ENCODE results near the gene GPC6. TPM values are rescaled to one million over a fixed set of nuclear protein-coding genes. Genes with fewer than 3 reads are reported as not detected.

Gene GPC6
- total RNA-seq, 1 experiment from 2014 or later = 1.6 TPM

DNA sequence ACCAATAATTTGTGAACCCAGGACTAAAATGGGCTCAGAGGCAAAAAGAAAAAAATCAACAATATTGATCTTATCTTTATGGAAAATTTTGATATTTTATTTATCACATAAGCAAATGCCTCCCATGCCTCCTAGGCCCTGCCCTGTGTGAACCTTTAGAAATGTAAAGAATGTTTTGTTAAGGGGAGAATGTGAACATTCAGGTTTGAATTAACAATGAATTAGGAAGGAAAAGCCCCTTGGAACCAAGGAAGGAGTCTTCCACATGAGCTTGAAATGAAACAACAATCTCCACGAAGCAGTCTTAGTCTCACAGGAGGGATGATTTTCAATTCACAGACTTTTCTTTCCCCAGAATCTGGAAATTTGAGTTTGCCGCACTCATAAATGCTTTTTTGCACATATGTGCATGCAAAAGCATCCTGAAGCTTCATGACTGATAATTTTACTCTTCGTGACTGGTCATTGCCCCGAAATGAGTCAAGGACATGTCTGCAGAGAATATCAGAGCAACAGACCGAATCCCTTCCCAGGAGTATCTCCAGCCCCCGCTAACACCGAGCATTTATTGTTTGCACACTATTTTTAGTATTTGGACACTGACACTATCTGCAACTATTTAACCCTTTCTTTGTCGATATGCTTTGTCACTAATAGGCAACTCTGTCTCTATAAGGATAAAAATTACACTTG is 1117.7 kb downstream of the GPC6 start:
- Histone ChIP-seq H3K27ac (no peak overlapping the region), H3K36me3 (no peaks in the 10 kb centered on the region), H3K9me3 (replicated peaks) (no peaks in the 10 kb centered on the region), H3K4me3 (no peak overlapping the region), H3K27me3 (replicated peaks) (no peaks in the 10 kb centered on the region), H3K4me1 (replicated peaks) (no peaks in the 10 kb centered on the region)
- DNase-seq (ENCODE audit: low read depth in 1 of 2, low spot score in 2 of 2) = no peak

DNA sequence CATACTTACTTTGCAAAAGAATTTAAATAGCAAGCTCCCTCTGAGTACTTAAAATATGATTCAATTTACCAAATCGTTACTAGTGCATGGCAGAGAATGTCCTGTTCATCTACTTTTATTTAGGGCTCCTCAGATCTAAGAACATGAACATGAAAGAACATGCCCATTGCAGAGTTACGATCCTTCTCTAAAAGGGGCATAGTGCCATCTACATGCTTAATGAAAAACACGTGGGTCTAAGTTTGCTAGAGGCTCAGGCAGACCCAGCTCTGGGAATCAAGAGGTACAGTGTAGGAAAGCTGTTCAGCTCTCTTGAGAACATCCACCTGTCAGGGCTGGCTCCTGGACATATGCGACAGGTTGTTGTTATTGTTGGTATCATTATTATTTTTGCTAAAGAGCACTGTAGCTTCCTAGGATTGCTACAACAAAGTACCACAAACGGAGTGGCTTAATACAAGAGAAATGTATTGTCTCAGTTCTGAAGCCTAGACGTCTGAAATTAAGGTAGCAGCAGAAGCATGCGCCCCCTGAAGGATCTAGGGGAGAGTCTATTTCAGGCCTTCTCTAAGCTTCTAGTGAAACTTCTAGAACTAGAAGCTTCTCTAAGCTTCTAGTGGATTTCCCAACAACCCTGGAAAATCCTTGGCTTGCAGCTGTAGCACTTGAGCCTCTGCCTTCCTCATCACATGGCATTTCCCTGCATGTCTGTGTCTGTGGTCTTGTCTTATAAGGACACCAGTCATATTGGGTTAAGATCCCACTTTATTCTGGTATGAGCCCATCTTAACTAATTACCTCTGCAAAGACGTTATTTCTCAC is 1119.0 kb downstream of the GPC6 start:
- Histone ChIP-seq H3K36me3 (no peaks in the 10 kb centered on the region), H3K27ac (no peak overlapping the region)
- no peak for DNase-seq (ENCODE audit: low read depth in 1 of 2, low spot score in 2 of 2)

DNA sequence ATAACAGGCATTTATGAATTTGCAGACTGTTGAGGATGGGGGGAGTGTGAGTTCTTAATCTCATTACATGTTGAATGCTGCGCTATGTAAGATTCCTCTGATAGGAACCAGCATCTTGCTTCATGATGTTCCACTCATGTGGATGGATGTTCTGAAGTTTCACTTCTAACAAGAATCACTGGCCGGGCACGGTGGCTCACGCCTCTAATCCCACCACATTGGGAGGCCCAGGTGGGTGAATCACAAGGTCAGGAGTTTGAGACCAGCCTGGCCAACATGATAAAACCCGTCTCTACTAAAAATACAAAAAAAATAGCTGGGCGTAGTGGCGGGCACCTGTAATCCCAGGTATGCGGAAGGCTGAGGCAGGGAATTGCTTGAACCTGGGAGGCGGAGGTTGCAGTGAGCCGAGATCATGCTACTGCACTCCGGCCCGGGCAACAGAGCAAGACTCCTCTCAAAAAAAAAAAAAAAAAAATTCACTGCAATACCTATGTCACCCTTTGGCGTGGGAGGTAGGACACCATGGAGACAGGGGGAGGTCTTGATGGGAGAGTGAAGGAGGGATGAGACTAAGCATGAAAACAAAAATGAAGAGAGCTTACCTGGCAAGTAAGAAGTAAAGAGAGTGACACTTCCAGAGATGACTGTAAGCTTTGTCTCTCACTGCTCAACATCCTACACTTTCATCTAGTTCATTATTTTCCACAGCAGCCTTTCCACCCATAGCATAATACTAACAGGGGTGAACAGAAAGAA is 1119.8 kb downstream of the GPC6 start:
- Histone ChIP-seq H3K4me1 (replicated peaks) (peaks cover 3% of the 10 kb centered on the region), H3K9me3 (replicated peaks) (no peaks in the 10 kb centered on the region), H3K27me3 (replicated peaks) (no peaks in the 10 kb centered on the region), H3K27ac (no peak overlapping the region), H3K4me3 (no peak overlapping the region), H3K36me3 (no peaks in the 10 kb centered on the region)
- no peak for DNase-seq (ENCODE audit: low read depth in 1 of 2, low spot score in 2 of 2)

More for the DNA sequence above, 1119.0 kb downstream of the GPC6 start:
- Histone ChIP-seq H3K27me3 (replicated peaks) (no peaks in the 10 kb centered on the region), H3K4me1 (replicated peaks) (no peaks in the 10 kb centered on the region), H3K4me3 (no peak overlapping the region), H3K9me3 (replicated peaks) (no peaks in the 10 kb centered on the region)

GRCh38 chr13:94351292-94351990 is 1124.8 kb downstream of the GPC6 start:
- Histone ChIP-seq H3K27me3 (replicated peaks) (no peaks in the 10 kb centered on the region), H3K4me1 (replicated peaks) (peaks cover 5% of the 10 kb centered on the region), H3K9me3 (replicated peaks) (no peaks in the 10 kb centered on the region), H3K36me3 (no peaks in the 10 kb centered on the region), H3K4me3 (no peak overlapping the region), H3K27ac (no peak overlapping the region)
- DNase-seq (ENCODE audit: low read depth in 1 of 2, low spot score in 2 of 2) = no peak

- Histone ChIP-seq H3K9me3 (replicated peaks) (no peaks in the 10 kb centered on the region), H3K4me3 (no peak overlapping the region), H3K36me3 (no peaks in the 10 kb centered on the region), H3K27ac (no peak overlapping the region), H3K27me3 (replicated peaks) (no peaks in the 10 kb centered on the region), H3K4me1 (replicated peaks) (peaks cover 5% of the 10 kb centered on the region)
- no peak for DNase-seq (ENCODE audit: low read depth in 1 of 2, low spot score in 2 of 2)
Observed at GRCh38 chr13:94352057-94352456, 1125.5 kb downstream of the GPC6 start.

DNA sequence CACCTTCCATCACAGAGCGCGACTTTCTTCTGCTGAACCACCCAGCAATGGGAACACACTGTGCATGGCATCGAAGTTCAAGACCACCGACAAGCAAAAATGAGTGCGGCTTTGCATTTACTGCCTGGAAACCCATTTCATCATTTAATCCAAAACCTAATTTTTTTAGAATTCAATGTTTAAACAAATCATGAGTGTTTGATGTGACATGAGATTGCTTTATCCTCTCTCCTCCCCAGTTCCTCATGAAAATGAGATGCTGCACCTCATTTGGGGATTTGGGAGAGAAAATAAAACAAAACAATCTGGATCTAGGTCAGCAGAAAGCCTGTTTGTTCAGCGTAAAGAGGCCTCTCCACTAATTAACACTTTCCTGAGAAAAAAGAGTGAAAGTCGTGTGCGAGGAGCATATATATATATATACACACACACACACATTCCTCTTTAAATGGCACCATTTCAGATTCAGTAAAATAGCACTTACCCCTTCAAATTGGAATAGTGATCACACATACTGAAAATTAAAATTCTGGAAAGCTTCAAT is 1126.6 kb downstream of the GPC6 start:
- Histone ChIP-seq H3K4me1 (replicated peaks) (peaks cover 5% of the 10 kb centered on the region), H3K9me3 (replicated peaks) (no peaks in the 10 kb centered on the region), H3K27ac (no peak overlapping the region), H3K36me3 (no peaks in the 10 kb centered on the region), H3K27me3 (replicated peaks) (no peaks in the 10 kb centered on the region), H3K4me3 (no peak overlapping the region)
- DNase-seq (ENCODE audit: low read depth in 1 of 2, low spot score in 2 of 2) = no peak

DNA sequence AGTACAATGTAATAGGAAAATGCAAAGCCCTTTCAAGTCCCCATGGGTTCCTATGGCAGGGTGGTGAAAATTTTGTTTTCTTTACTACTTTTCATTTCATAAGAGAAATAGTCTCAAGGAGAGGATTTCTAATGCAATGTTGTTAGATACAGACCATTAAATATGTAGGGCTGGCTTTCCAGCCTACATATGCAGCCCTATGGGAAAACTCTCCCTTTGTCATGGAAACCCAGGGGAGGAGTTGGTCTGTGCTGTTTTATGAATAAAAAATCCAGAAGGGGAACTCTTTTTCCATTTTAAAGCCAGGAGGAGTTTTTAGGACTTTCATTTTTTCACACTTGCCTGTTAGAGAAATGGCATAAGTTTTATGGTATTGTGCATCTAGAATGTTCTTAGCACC is 1133.3 kb downstream of the GPC6 start:
- Histone ChIP-seq H3K27me3 (replicated peaks) (no peaks in the 10 kb centered on the region), H3K4me3 (no peak overlapping the region), H3K4me1 (replicated peaks) (no peaks in the 10 kb centered on the region), H3K9me3 (replicated peaks) (no peaks in the 10 kb centered on the region), H3K36me3 (no peaks in the 10 kb centered on the region), H3K27ac (no peak overlapping the region)
- DNase-seq (ENCODE audit: low read depth in 1 of 2, low spot score in 2 of 2) = no peak

- Histone ChIP-seq H3K9me3 (replicated peaks) (no peaks in the 10 kb centered on the region), H3K4me3 (no peak overlapping the region), H3K36me3 (no peaks in the 10 kb centered on the region), H3K4me1 (replicated peaks) (no peaks in the 10 kb centered on the region), H3K27me3 (replicated peaks) (no peaks in the 10 kb centered on the region; the same call in 1 of the 2 replicates), H3K27ac (no peak overlapping the region)
- peak; percentile 59 to 62 for DNase-seq (ENCODE audit: low read depth in 1 of 2, low spot score in 2 of 2)
Observed at GRCh38 chr13:94362411-94362909, 1135.9 kb downstream of the GPC6 start.

- H3K27ac ChIP-seq = no peak overlapping the region
- no peaks in the 10 kb centered on the region for H3K9me3 ChIP-seq (replicated peaks)
- H3K27me3 ChIP-seq (replicated peaks) = no peaks in the 10 kb centered on the region; the same call in 1 of the 2 replicates
- DNase-seq (ENCODE audit: low read depth in 1 of 2, low spot score in 2 of 2) = no peak
- no peaks in the 10 kb centered on the region for H3K4me1 ChIP-seq (replicated peaks)
- H3K36me3 ChIP-seq = no peaks in the 10 kb centered on the region
- no peak overlapping the region for H3K4me3 ChIP-seq
Observed at GRCh38 chr13:94366677-94367076, 1140.1 kb downstream of the GPC6 start.

DNA sequence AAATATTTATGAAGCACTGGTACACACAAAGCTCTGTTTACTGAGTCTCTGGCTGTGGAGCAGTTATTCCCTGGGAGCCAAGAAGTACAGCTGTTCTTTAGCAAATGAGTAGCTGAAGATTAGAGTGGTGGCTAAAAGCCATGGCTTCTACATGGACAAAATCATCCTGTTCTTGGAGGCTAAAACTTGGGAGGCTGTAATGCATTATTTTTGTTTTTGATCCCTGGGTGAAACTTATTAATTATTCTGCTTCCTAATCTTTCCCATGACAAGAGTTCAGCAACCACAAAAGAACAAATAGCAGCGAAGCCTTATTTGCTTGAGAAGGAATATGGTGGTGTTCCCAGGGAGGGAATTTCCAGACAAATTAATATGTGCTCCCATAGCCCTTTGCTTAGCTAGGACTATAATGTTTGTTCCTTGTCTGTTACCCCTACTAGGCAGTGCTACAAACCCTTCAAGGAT is 1143.4 kb downstream of the GPC6 start:
- H3K27ac ChIP-seq = no peak overlapping the region
- no peaks in the 10 kb centered on the region for H3K9me3 ChIP-seq (replicated peaks)
- no peak overlapping the region for H3K4me3 ChIP-seq
- H3K4me1 ChIP-seq (replicated peaks) = no peaks in the 10 kb centered on the region
- no peaks in the 10 kb centered on the region; the same call in 1 of the 2 replicates for H3K27me3 ChIP-seq (replicated peaks)
- H3K36me3 ChIP-seq = no peaks in the 10 kb centered on the region
- DNase-seq (ENCODE audit: low read depth in 1 of 2, low spot score in 2 of 2) = no peak

DNA sequence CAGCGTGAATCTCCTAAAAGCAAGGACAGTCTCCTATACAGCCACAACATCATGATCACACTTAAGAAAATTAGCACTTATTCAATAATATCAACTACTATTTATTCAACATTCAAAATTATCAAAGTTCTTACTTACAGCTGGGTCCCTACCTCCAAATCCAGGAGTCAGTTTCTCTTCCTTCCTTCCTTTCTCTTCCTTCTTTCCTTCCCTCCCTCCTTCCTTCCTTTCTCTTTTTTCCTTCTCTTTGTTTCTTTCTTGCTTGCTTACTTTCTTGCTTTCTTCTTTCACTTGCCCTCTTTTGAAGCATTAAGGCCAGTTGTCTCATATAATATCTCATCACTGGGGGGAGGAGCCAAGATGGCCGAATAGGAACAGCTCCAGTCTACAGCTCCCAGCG is 1145.2 kb downstream of the GPC6 start:
- DNase-seq (ENCODE audit: low read depth in 1 of 2, low spot score in 2 of 2) = no peak
- no peak overlapping the region for H3K4me3 ChIP-seq
- H3K4me1 ChIP-seq (replicated peaks) = no peaks in the 10 kb centered on the region
- no peaks in the 10 kb centered on the region for H3K9me3 ChIP-seq (replicated peaks)
- no peaks in the 10 kb centered on the region; the same call in 1 of the 2 replicates for H3K27me3 ChIP-seq (replicated peaks)
- no peaks in the 10 kb centered on the region for H3K36me3 ChIP-seq
- H3K27ac ChIP-seq = no peak overlapping the region

GRCh38 chr13:94382517-94382916 is 1155.9 kb downstream of the GPC6 start:
- H3K4me1 ChIP-seq (replicated peaks) = no peaks in the 10 kb centered on the region
- H3K4me3 ChIP-seq = no peak overlapping the region
- no peaks in the 10 kb centered on the region for H3K27me3 ChIP-seq (replicated peaks)
- H3K9me3 ChIP-seq (replicated peaks) = no peaks in the 10 kb centered on the region
- no peak overlapping the region for H3K27ac ChIP-seq
- no peak for DNase-seq (ENCODE audit: low read depth in 1 of 2, low spot score in 2 of 2)
- no peaks in the 10 kb centered on the region for H3K36me3 ChIP-seq

- Histone ChIP-seq H3K27me3 (replicated peaks) (no peaks in the 10 kb centered on the region), H3K9me3 (replicated peaks) (no peaks in the 10 kb centered on the region), H3K36me3 (no peaks in the 10 kb centered on the region), H3K4me3 (no peak overlapping the region), H3K4me1 (replicated peaks) (no peaks in the 10 kb centered on the region), H3K27ac (no peak overlapping the region)
- DNase-seq (ENCODE audit: low read depth in 1 of 2, low spot score in 2 of 2) = no peak
Observed at GRCh38 chr13:94382960-94383359, 1156.4 kb downstream of the GPC6 start.

Measured in SJSA1 (cell line).